Measurements from ENCODE around the gene GLT1D1.

GRCh38 chr12:128819293-128820144, 33.8 kb upstream of the GLT1D1 start:
- no peak for TF ChIP-seq ZFP30 (CRISPR knock-in tag; IDR thresholded peaks at IDR 0.05)
- TF ChIP-seq TCF4 (CRISPR knock-in tag; IDR thresholded peaks at IDR 0.05; ENCODE audit: borderline replicate concordance), result no peak
- TF ChIP-seq ARNTL (CRISPR knock-in tag; IDR thresholded peaks at IDR 0.05; ENCODE audit: borderline replicate concordance, low read depth), result no peak
- no peak for TF ChIP-seq POU6F1 (CRISPR knock-in tag; IDR thresholded peaks at IDR 0.05; ENCODE audit: borderline replicate concordance, low read depth)
- TF ChIP-seq, protein P1, sequence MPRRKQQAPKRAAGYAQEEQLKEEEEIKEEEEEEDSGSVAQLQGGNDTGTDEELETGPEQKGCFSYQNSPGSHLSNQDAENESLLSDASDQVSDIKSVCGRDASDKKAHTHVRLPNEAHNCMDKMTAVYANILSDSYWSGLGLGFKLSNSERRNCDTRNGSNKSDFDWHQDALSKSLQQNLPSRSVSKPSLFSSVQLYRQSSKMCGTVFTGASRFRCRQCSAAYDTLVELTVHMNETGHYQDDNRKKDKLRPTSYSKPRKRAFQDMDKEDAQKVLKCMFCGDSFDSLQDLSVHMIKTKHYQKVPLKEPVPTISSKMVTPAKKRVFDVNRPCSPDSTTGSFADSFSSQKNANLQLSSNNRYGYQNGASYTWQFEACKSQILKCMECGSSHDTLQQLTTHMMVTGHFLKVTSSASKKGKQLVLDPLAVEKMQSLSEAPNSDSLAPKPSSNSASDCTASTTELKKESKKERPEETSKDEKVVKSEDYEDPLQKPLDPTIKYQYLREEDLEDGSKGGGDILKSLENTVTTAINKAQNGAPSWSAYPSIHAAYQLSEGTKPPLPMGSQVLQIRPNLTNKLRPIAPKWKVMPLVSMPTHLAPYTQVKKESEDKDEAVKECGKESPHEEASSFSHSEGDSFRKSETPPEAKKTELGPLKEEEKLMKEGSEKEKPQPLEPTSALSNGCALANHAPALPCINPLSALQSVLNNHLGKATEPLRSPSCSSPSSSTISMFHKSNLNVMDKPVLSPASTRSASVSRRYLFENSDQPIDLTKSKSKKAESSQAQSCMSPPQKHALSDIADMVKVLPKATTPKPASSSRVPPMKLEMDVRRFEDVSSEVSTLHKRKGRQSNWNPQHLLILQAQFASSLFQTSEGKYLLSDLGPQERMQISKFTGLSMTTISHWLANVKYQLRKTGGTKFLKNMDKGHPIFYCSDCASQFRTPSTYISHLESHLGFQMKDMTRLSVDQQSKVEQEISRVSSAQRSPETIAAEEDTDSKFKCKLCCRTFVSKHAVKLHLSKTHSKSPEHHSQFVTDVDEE (CRISPR knock-in tag; IDR thresholded peaks at IDR 0.05), result no peak
- no peak for TF ChIP-seq TOX (CRISPR knock-in tag; IDR thresholded peaks at IDR 0.05; ENCODE audit: borderline replicate concordance)
- TF ChIP-seq PATZ1 (CRISPR knock-in tag; IDR thresholded peaks at IDR 0.05; ENCODE audit: borderline replicate concordance), result no peak
